GM21423 (cell line): ENCODE data around the gene SPSB4.
A peak's percentile ranks its signal among the peaks of the same experiment; 100 is the strongest.

Experiments
- ATAC-seq: cut with Tn5 transposase; IDR thresholded peaks from one replicate; pipeline ENCODE4 v1.9.1; 2021; ENCODE audit warnings: mild to moderate bottlenecking, moderate library complexity; ENCODE audit not compliant: unreplicated experiment

SPSB4 gene

DNA sequence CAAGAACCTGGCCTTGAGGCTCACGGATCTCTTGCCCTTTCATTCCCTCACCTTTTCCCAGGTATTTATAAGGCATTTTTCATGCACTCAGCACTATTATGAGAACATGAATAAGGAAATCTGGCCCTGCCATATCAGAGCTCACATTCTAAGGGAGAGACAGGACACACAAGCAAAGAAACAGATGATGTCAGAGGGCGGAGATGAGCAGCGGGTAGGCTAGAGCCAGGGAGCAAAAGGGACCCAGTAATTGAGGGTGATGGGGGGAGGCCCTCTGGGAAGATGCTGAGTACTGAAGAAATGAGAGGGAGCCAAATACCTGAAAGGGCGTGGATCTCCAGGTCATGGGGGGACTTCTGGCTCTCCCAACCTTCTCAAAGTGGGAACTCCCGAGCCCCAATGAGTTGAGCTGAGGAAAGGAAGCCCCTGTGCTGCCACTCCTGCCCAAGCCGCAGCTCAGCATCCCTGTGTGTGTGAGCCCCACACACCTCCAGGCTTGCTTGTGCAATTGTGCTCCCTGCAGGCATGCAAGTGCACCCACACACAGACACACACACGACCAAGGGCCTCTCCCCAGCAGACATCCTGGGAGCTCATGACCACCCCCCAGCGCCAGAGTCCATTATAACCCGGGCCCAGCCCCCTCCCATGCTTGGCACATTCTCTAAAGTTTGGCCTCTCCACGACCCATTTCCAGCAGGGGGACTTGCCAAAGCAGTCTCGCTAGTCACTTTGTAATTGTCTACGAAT is 99.1 kb downstream of the SPSB4 start:
- no peak for ATAC-seq

DNA sequence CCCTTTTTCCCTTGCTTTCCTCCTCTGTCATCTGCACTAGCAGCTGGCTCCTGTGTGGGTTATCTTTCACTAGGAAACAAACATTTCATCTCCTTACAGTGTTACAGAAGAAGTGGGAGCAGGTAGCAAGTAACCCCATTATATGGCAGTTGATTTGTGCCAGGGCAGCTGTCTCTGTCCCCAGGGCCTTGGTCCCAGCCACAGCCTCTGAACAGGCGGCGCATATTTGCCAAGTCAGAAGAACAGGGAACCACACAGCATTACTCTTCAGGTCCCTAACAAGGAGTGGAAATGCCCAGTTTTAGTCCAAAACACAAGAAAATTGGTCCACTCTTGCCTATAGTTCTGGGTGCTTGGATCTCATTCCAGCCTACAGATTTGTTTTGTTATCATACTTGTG is 99.8 kb downstream of the SPSB4 start:
- ATAC-seq = no peak

- ATAC-seq = no peak
Observed at GRCh38 chr3:141151439-141151838, 100.3 kb downstream of the SPSB4 start.

DNA sequence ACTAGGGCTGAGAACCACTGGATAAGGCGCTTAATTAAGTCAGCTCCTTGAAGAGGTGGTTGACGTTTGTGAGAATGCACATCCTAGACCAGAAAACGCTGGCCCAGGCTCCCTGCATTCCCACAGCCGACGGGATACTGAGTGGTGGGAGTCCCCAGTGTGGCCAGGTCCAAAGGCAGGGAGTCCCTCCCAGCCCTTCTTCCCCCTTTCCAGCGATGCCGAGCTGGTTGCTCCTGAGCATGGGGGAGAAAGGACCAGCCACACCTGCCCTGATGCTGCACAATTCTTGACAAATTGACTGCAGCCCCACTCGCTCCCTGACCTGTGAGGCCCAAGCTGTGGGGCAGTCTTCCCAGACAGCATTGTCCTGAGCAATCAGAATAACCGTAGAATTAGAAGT is 101.0 kb downstream of the SPSB4 start:
- ATAC-seq = no peak

GRCh38 chr3:141152801-141153678 is 101.9 kb downstream of the SPSB4 start:
- ATAC-seq = no peak

GRCh38 chr3:141153679-141153966 is 102.5 kb downstream of the SPSB4 start:
- no peak for ATAC-seq

- ATAC-seq = no peak
Observed at GRCh38 chr3:141164852-141165251, 113.7 kb downstream of the SPSB4 start.

DNA sequence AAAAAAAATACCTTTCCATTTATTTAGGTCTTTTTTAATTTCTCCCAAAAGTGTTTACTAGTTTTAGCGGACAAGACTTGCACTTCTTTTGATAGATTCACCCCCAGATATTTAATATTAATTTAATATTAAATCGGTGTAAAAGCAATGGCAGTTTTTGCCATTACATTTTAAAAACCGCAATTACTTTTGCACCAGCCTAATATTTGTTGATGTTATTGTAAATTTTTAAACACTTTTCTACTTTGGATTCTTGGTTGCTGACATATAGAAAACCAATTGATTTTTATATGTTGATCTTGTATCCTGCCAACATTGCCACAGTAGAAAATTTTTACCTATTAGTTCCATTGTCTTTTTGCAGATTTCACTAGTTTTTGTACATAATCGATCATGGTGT is 116.5 kb downstream of the SPSB4 start:
- ATAC-seq = no peak

DNA sequence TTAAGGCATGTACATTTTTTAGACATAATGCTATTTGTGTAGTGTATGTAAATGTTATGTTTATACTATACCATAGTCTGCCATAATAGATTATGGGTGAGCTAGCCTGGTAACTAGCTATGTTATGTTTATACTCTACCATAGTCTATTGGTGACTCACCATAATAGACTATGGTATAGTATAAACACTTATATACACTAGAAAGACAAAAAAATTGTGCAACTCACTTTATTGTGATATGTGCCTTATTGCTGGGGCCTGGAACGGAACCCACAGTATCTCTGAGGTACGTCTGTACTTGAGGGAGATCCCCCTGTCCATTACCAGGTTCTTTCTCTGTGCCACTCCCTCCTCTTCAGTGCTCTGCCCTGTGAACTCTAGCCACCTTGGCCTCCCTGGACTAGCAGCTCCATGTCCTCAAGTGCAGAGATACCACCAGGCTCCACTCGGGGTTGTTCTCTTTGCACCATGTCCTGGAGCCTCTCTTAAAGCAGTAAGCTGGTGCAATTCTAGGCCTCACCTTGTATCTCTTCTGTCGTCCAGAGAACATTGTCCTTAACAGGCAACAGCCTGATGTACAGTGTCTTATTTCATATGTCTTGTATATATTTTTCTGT is 119.6 kb downstream of the SPSB4 start:
- ATAC-seq = no peak

GRCh38 chr3:141174674-141175073 is 123.5 kb downstream of the SPSB4 start:
- no peak for ATAC-seq

DNA sequence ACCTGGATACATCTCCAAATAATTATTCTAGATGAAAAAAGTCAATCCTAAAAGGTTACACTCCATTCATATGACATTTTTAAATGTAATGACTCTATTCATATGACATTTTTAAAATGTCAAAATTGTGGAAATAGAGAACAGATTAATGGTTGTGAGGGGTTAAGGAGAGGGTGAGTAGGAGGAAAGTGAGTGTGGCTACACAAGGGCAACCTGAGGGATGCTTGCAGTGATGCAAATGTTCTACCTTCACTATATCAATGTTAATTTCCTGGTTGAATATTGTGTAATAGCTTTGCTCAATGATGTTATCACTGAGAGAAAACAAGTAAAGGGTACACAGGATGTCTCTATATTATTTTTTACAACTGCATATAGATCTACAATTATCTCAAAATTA is 125.6 kb downstream of the SPSB4 start:
- no peak for ATAC-seq

DNA sequence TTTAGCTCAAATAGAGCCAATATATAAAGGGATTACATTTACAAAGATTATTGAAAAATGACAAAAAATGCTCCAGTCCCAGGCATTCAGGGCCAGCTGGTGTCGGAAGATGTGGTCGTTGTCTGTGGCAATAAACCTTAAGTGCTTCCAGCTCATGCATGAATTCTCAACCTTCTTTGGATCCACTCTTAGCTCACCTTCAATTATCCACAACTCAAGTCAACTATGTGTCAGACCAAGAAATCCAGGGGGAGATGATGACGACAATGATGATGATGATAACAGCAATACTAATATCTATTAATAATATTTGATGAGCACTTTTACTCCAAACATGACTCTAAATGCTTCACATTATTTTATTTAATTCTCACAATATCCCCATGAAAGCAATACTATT is 126.9 kb downstream of the SPSB4 start:
- no peak for ATAC-seq

DNA sequence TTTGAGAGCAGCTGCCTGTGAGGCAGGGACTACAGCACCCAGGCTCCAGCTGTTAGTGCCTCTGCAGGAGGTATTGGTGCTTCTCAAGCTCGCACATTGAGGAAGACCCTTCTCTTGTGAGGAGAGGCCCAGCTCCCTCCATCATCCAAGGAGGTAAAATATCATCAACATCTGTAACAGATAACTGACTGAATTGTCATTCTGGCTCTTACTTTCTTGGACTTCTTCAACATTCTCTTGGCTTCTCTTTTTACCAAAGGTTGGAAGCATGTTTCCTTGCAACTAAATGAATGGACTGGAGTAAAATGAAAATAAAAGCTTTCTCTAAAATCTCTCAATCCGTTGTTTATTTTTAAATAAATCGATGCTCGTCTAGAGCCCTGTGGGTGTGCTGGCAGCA is 127.4 kb downstream of the SPSB4 start:
- ATAC-seq = no peak

DNA sequence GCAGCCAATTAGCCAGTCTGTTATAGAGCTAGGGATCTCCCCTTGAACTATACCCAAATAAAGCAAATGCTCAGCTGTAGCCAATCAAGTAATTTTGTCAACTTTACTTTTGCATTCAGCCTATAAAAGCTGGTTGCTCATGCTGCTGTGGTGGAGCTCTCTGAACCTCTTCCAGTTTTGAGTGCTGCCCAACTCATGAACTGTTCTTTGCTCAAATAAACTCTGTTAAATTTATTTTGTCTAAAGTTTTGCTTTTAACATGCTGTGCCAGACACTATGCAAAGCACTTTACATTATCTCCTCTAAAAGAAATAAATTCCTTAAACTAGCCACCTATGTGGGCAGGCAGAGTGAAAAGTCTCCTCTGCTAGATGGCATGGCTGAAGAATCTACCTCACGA is 128.8 kb downstream of the SPSB4 start:
- ATAC-seq = no peak

DNA sequence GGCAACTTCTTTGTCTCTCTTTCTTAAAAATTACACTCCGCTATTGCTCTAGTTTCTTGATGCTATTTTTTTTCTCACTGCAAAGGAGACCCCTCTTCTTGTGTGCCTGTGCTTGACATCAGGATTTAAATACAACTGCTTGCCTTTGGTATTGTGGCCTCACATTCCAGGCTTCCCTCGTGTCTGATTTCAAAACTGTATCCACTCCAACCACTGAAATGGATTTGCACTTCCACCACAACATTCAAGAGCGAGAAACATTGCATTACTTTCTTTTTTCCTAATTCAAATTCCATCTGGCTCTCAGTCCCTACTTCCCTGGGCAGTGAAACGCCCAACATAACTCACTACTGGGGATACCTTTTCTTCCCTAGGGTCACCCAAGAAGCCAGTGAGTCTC is 130.0 kb downstream of the SPSB4 start:
- ATAC-seq = no peak

DNA sequence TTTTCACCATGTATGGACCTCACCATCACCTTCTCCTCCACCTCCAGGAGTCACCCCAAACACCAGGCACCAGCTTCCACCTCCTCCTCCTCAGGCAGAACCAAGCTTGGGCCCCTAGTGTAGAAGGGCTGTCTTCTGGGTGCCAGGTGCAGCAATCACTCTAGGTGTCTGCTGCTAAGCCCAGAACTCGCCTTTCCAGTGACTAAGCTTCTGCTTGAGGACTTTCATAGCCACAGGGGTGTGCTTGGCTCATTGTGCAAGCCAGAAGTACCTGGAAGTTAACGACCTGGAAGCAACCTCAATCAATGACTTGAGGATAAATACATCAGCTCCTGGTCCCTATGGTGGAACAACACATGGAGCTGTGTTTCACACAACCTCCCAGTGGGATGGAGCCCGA is 130.7 kb downstream of the SPSB4 start:
- no peak for ATAC-seq

DNA sequence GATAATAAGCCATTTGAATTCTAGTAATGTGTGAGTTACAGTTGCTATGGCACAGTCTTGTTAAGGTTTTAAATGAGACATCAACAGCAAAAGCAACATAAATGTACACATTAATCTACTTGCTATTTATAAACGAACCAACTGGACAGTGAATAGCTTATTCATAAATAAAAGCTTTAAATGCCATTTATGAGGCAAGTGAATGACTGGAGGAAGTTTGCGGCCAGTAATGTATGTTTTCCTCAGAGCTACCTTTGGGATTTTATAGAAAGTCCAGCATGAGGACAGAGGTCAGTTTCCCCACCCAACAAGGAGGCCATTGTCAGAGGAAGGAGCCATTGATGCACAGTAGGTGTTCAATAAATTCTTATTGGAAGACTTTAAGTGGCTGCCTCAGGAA is 132.5 kb downstream of the SPSB4 start:
- no peak for ATAC-seq

DNA sequence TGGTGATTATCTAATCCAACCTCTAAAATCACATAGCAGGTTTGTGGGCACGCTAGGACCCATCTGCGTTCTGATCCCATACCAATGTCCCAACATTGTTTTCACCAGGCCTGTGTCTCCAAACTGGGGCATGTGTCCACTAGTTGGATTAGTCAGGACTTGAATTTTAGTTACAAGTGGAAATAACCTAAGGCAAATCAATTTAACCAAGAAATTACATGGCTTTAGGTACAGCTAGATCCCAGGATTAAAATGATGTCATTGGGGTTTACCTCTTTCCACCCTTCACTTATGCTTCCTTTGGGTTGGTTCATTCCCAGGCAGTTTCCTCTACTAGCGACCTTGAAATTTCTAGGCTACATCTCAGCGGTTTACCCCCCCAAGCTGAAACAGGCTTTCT is 133.3 kb downstream of the SPSB4 start:
- no peak for ATAC-seq

- no peak for ATAC-seq
Observed at GRCh38 chr3:141191097-141191749, 140.1 kb downstream of the SPSB4 start.

- peak; percentile 100 for ATAC-seq
Observed at GRCh38 chr3:141192345-141192744, 141.2 kb downstream of the SPSB4 start.

- no peak for ATAC-seq
Observed at GRCh38 chr3:141193066-141193830, 142.1 kb downstream of the SPSB4 start.
